ENCODE measurements around the gene SLC44A1. TPM values are rescaled to one million over a fixed set of nuclear protein-coding genes. Genes with fewer than 3 reads are reported as not detected.
A peak's percentile ranks its signal among the peaks of the same experiment; 100 is the strongest.

SLC44A1 gene
- total and polyA plus RNA-seq, 10 of the 15 experiments (the other 5 are each of a cell fraction or from before 2014, with no cell fraction given): 2.4 to 21.2 (median 12.4) TPM

DNA sequence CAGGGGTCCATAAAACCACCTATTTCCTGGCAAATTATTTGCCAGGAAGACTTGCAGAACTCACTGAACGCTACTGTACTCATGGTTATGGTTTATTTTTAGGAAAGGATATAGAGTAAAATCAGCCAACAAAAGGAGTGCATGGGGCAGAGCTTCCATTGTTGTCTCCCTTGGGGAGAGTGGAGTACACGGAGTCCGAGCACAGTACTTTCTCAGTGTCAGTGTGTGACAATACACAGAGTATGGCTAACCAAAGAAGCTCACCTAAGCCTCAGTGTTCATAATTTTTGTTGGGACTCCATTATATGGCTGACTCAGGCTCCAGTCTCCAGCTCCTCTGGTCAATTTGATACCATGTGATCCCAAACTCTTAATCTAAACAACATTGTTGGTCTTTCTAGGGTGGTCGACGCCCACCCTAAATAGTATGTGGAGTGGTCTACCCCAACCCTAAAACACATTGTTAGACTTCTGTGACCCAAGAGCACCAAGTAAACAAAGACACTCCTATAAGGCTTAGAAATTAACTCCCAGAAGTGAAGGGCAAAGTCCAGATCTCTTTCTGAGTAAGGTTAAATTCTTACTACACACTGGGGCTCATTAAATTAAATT lies 74.9 kb downstream of the SLC44A1 start:
- no peak overlapping the region for H2AFZ ChIP-seq (ENCODE audit: control insufficient read depth, low read depth, low read length)
- H3K36me3 ChIP-seq (ENCODE audit: control insufficient read depth in 2 of 2, insufficient read depth in 2 of 2, low read length in 1 of 2): no peaks in the 10 kb centered on the region
- ChIA-PET CTCF (interaction anchor here (0.8 to 5.0 kb wide), 8 partner anchors 12 to 73 kb away, joined by 3 to 34 read pairs (median 4); no protein-coding TSS in a partner anchor), RAD21 (ENCODE audit: unreplicated experiment) (interaction anchor here (1.1 to 2.8 kb wide), 8 partner anchors 10 to 182 kb away, joined by 3 to 20 read pairs (median 7); partner anchors contain the start of gene SLC44A1), SMC1A (ENCODE audit: uncharacterized antibody, unreplicated experiment) (interaction anchor here (0.6 to 5.2 kb wide), 12 partner anchors 12 to 536 kb away, joined by 3 to 43 read pairs (median 4); no protein-coding TSS in a partner anchor), POLR2A (interaction anchor here (0.5 to 2.2 kb wide), 6 partner anchors 8 to 373 kb away, joined by 3 to 13 read pairs (median 4); no protein-coding TSS in a partner anchor)
- no TSS peak for BruUV-seq (replicated peaks)
- H3K27me3 ChIP-seq (replicated peaks in 1 of 2; ENCODE audit: control insufficient read depth in 2 of 2, insufficient read depth in 2 of 2, low read length in 1 of 2): no peaks in the 10 kb centered on the region
- H3K9ac ChIP-seq (ENCODE audit: control insufficient read depth, insufficient read depth, low read length): no peak overlapping the region
- ATAC-seq (peak; percentile 21), FAIRE-seq (peak; percentile 27), DNase-seq (ENCODE audit: low read depth, low spot score) (no peak)
- no peak overlapping the region for H3K4me3 ChIP-seq
- in situ Hi-C loops (cut with MboI): no loop called here
- H3K9me3 ChIP-seq (replicated peaks; ENCODE audit: control insufficient read depth, insufficient read depth, low read length): no peaks in the 10 kb centered on the region
- H3K79me2 ChIP-seq (ENCODE audit: control insufficient read depth, insufficient read depth, low read length): no peaks in the 10 kb centered on the region
- peaks cover 8% of the 10 kb centered on the region for H3K4me1 ChIP-seq (ENCODE audit: control insufficient read depth, insufficient read depth, low read length)
- H4K20me1 ChIP-seq (ENCODE audit: control insufficient read depth, insufficient read depth): no peaks in the 10 kb centered on the region
- no peak overlapping the region for H3K27ac ChIP-seq (ENCODE audit: control insufficient read depth, insufficient read depth)
- 79% methylated on average over 5 of the region's 5 CpGs for WGBS (ENCODE audit: insufficient coverage, insufficient replicate concordance, low lambda C conversion rate, missing lambda C conversion rate)
- no peak overlapping the region for H3K4me2 ChIP-seq (ENCODE audit: control insufficient read depth, insufficient read depth)
- intact Hi-C loops (cut with micrococcal nuclease; ENCODE audit: unreplicated experiment): no loop called here
- TF ChIP-seq SUPT20H (IDR thresholded peaks at IDR 0.05; ENCODE audit: borderline replicate concordance, control insufficient read depth, low read depth, low read length): no peak

- in situ Hi-C loops (cut with MboI) (no loop called here), intact Hi-C loops (cut with micrococcal nuclease; ENCODE audit: unreplicated experiment) (no loop called here)
- ATAC-seq: peak; percentile 81
- POLR2A ChIA-PET: no interaction called here
- no peak for FAIRE-seq
- SMC1A ChIA-PET (ENCODE audit: uncharacterized antibody, unreplicated experiment): interaction anchor here (0.6 to 5.2 kb wide), 4 partner anchors 11 to 102 kb away, joined by 3 to 43 read pairs (median 5); partner anchors contain the start of gene SLC44A1
- H4K20me1 ChIP-seq (ENCODE audit: control insufficient read depth, insufficient read depth): no peaks in the 10 kb centered on the region
- H3K27me3 ChIP-seq (replicated peaks in 1 of 2; ENCODE audit: control insufficient read depth in 2 of 2, insufficient read depth in 2 of 2, low read length in 1 of 2): no peaks in the 10 kb centered on the region
- H3K36me3 ChIP-seq (ENCODE audit: control insufficient read depth in 2 of 2, insufficient read depth in 2 of 2, low read length in 1 of 2): no peaks in the 10 kb centered on the region
- H3K4me1 ChIP-seq (ENCODE audit: control insufficient read depth, insufficient read depth, low read length): peaks cover 8% of the 10 kb centered on the region
- no peaks in the 10 kb centered on the region for H3K9me3 ChIP-seq (replicated peaks; ENCODE audit: control insufficient read depth, insufficient read depth, low read length)
- H3K4me3 ChIP-seq: no peak overlapping the region
- H3K79me2 ChIP-seq (ENCODE audit: control insufficient read depth, insufficient read depth, low read length): no peaks in the 10 kb centered on the region
- no peak for DNase-seq (ENCODE audit: low read depth, low spot score)
- no peak overlapping the region for H3K4me2 ChIP-seq (ENCODE audit: control insufficient read depth, insufficient read depth)
- CTCF ChIA-PET: interaction anchor here (5.0 kb wide), 1 partner anchor 13 kb away, joined by 34 read pairs; no protein-coding TSS in a partner anchor
- H3K27ac ChIP-seq (ENCODE audit: control insufficient read depth, insufficient read depth): no peak overlapping the region
- BruUV-seq (replicated peaks): no TSS peak
- no peak overlapping the region for H2AFZ ChIP-seq (ENCODE audit: control insufficient read depth, low read depth, low read length)
- WGBS (ENCODE audit: insufficient coverage, insufficient replicate concordance, low lambda C conversion rate, missing lambda C conversion rate): 64% methylated on average over 3 of the region's 3 CpGs
- no peak overlapping the region for H3K9ac ChIP-seq (ENCODE audit: control insufficient read depth, insufficient read depth, low read length)
- RAD21 ChIA-PET (ENCODE audit: unreplicated experiment): interaction anchor here (0.8 to 2.8 kb wide), 2 partner anchors 10 to 129 kb away, joined by 4 to 20 read pairs; no protein-coding TSS in a partner anchor
- TF ChIP-seq GABPA (IDR thresholded peaks at IDR 0.05; ENCODE audit: low read depth) (no peak), PKNOX1 (IDR thresholded peaks at IDR 0.05) (no peak), CREB1 (IDR thresholded peaks at IDR 0.05; ENCODE audit: low read depth) (no peak), NR2C1 (IDR thresholded peaks at IDR 0.05) (no peak)
- TF ChIP-seq, protein P1, sequence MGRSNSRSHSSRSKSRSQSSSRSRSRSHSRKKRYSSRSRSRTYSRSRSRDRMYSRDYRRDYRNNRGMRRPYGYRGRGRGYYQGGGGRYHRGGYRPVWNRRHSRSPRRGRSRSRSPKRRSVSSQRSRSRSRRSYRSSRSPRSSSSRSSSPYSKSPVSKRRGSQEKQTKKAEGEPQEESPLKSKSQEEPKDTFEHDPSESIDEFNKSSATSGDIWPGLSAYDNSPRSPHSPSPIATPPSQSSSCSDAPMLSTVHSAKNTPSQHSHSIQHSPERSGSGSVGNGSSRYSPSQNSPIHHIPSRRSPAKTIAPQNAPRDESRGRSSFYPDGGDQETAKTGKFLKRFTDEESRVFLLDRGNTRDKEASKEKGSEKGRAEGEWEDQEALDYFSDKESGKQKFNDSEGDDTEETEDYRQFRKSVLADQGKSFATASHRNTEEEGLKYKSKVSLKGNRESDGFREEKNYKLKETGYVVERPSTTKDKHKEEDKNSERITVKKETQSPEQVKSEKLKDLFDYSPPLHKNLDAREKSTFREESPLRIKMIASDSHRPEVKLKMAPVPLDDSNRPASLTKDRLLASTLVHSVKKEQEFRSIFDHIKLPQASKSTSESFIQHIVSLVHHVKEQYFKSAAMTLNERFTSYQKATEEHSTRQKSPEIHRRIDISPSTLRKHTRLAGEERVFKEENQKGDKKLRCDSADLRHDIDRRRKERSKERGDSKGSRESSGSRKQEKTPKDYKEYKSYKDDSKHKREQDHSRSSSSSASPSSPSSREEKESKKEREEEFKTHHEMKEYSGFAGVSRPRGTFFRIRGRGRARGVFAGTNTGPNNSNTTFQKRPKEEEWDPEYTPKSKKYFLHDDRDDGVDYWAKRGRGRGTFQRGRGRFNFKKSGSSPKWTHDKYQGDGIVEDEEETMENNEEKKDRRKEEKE (IDR thresholded peaks at IDR 0.05): no peak
- TF ChIP-seq, protein P2, sequence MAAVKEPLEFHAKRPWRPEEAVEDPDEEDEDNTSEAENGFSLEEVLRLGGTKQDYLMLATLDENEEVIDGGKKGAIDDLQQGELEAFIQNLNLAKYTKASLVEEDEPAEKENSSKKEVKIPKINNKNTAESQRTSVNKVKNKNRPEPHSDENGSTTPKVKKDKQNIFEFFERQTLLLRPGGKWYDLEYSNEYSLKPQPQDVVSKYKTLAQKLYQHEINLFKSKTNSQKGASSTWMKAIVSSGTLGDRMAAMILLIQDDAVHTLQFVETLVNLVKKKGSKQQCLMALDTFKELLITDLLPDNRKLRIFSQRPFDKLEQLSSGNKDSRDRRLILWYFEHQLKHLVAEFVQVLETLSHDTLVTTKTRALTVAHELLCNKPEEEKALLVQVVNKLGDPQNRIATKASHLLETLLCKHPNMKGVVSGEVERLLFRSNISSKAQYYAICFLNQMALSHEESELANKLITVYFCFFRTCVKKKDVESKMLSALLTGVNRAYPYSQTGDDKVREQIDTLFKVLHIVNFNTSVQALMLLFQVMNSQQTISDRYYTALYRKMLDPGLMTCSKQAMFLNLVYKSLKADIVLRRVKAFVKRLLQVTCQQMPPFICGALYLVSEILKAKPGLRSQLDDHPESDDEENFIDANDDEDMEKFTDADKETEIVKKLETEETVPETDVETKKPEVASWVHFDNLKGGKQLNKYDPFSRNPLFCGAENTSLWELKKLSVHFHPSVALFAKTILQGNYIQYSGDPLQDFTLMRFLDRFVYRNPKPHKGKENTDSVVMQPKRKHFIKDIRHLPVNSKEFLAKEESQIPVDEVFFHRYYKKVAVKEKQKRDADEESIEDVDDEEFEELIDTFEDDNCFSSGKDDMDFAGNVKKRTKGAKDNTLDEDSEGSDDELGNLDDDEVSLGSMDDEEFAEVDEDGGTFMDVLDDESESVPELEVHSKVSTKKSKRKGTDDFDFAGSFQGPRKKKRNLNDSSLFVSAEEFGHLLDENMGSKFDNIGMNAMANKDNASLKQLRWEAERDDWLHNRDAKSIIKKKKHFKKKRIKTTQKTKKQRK (IDR thresholded peaks at IDR 0.05; ENCODE audit: low read depth, low read length): no peak
These were observed 76.1 kb downstream of the SLC44A1 start for GRCh38 chr9:105320568-105320967.

Data from GM12878 (cell line).